DMS 273 treated with DMSO at 0.1 percent for 48 hours (cell line): ENCODE measurements around the gene RHO.
"Not testable (repeated sequence)": the region's sequence is repeated elsewhere in the genome, so short reads cannot be mapped to it uniquely, and the experiment has no call there.

Experiments
- DNase-seq: peaks from one replicate; lab custom pipeline; 2025; lab: John Stamatoyannopoulos, UW

The RHO gene

GRCh38 chr3:129528589-129529100, at the start of gene RHO:
Gene RHO, plus strand, starts transcription at chr3:129528639. Its CDS starts 95 bp downstream, at chr3:129528734.
- no peak for DNase-seq

- not testable (repeated sequence) for DNase-seq
These were observed 47.1 kb upstream of the RHO start for GRCh38 chr3:129481225-129481765.

- no peak for DNase-seq
These were observed 46.6 kb upstream of the RHO start for GRCh38 chr3:129481766-129482332.

- DNase-seq = no peak
These were observed 45.7 kb upstream of the RHO start for GRCh38 chr3:129482721-129483120.

GRCh38 chr3:129483870-129484269, 44.6 kb upstream of the RHO start:
- DNase-seq = no peak

- DNase-seq = not testable (repeated sequence)
These were observed 43.3 kb upstream of the RHO start for GRCh38 chr3:129485146-129485545.

GRCh38 chr3:129485721-129486663, 42.4 kb upstream of the RHO start:
- no peak for DNase-seq

- no peak for DNase-seq
These were observed 41.8 kb upstream of the RHO start for GRCh38 chr3:129486664-129487035.

GRCh38 chr3:129487183-129487867, 41.1 kb upstream of the RHO start:
- no peak for DNase-seq

- DNase-seq = not testable (repeated sequence)
These were observed 40.5 kb upstream of the RHO start for GRCh38 chr3:129487868-129488335.

- not testable (repeated sequence) for DNase-seq
These were observed 39.2 kb upstream of the RHO start for GRCh38 chr3:129489258-129489657.

GRCh38 chr3:129490273-129490675, 38.2 kb upstream of the RHO start:
- peak; percentile 62 for DNase-seq

GRCh38 chr3:129491077-129491476, 37.4 kb upstream of the RHO start:
- DNase-seq = not testable (repeated sequence)

- DNase-seq = no peak
These were observed 36.6 kb upstream of the RHO start for GRCh38 chr3:129491794-129492193.

- no peak for DNase-seq
These were observed 35.7 kb upstream of the RHO start for GRCh38 chr3:129492691-129493090.

GRCh38 chr3:129493206-129493605, 35.2 kb upstream of the RHO start:
- DNase-seq = no peak

GRCh38 chr3:129494499-129494898, 33.9 kb upstream of the RHO start:
- DNase-seq = not testable (repeated sequence)

GRCh38 chr3:129495006-129495639, 33.3 kb upstream of the RHO start:
- DNase-seq = not testable (repeated sequence)

- DNase-seq = not testable (repeated sequence)
These were observed 30.6 kb upstream of the RHO start for GRCh38 chr3:129497876-129498275.

- DNase-seq = not testable (repeated sequence)
These were observed 29.6 kb upstream of the RHO start for GRCh38 chr3:129498603-129499488.
